GM19193 (cell line): ENCODE measurements around the gene CPLANE1.

Source experiments
- POLR2A ChIP-seq: IDR thresholded peaks from 4 replicates; pipeline ENCODE4 v1.6.1; 2011; ENCODE audit not compliant: insufficient read depth, insufficient read length; ENCODE audit errors: extremely low read depth

Gene CPLANE1

DNA sequence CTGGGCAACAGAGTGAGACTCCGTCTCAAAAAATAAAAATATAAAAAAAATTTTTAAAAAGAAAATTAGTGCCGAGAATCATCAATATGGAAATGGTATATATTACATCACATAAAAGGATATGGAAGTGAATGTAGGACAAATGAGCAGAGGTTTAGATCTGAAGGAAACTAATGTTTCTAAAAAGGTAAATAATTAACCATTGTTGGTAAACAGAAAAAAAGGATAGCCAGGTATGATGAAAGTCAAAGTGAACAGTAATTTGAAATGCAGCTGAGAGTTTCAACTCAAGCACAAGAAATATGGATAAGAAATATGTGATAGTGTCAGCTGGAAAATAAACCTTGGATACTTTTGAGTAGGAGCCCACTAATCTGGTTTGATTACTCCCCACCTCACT, 76.2 kb downstream of the CPLANE1 start:
- TF ChIP-seq POLR2A: no peak

GRCh38 chr5:37170856-37171255, 78.3 kb downstream of the CPLANE1 start:
- TF ChIP-seq POLR2A: no peak

GRCh38 chr5:37166197-37166596, 83.0 kb downstream of the CPLANE1 start:
- no peak for TF ChIP-seq POLR2A

DNA sequence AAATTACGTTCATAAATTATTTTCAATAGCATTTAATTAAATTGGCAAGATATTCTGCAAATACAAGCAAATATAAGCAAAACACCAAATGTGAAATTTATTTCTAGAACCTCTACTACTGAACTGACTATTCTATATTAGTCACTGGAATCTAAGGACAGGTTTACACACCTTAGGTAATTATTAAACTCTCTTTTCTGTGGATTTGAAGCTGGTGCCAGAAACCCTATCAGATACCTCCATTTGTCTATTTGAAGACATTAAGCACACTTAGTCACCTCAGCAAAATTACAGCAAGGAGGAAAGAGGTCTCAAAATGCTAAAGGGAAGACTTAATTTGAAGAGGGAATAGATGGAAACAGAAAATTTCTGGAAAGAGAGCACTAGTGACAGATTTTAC, 83.4 kb downstream of the CPLANE1 start:
- no peak for TF ChIP-seq POLR2A

DNA sequence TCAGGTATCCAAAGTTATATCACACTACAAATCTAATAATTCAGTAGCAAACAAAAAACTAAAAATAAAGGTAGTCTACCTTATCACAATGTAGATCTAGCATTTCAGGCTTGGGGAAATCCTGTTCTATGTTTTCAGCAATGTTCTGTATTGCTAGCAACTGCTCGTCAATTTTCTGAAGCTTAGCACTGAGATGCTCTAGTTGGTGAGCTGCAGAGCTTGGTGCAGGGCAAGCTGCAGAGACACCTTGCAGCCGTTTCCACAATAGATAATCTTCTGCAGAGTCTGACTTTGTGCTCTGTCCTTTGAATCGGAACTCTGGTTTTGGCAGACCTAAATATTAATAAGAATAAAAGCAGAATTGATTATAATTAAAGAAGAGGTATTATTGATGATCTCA, 95.5 kb downstream of the CPLANE1 start:
- no peak for TF ChIP-seq POLR2A

DNA sequence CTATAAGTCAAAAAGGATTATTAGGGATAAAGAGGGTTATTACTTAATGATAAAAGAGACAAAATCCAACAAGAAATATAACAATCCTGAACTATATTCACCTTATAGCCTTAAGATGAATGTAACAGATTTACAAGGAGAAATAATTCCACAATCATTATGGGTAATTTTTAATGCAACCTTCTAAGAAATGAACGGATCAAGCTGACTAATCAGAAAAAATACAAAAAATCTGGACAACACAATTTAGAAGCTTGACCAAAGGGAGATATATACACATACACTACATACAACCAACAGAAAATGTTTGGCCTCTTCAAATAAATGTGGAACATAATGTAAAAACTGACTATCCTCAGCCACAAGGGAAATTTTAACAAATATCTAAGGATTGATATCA, 102.3 kb downstream of the CPLANE1 start:
- no peak for TF ChIP-seq POLR2A

DNA sequence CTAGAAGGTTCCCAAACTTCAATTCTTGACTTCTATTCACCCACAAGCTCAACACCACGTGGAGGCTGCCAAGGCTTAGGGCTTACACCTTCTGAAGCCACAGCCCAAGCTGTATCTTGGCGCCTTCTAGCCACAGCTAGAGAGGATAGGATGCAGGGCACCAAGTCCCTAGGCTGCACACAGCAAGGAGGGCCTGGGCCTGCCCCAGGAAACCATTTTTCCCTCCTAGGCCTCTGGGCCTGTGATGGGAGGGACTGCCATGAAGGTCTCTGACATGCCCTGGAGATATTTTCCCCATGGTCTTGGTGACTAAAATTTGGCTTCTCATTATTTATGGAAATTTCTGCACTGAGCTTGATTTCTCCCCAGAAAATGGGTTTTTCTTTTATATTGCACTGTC, 112.5 kb downstream of the CPLANE1 start:
- no peak for TF ChIP-seq POLR2A

DNA sequence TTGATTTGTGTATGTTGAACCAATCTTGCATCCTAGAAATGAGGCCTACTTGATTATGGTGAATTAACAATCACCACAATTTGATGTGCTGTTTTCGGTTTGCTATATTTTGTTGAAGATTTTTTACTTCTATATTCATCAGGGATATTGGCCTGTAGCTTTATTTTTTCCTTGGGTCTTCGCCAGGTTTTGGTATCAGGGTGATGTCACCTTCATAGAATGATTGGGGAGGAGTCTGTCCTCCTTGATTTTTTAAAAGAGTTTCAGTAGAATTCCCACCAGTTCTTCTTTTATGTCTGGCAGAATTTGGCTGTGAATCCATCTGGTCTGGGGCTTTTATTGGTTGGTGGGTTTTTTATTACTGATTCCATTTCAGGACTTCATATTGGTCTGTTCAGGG, 115.2 kb downstream of the CPLANE1 start:
- no peak for TF ChIP-seq POLR2A

DNA sequence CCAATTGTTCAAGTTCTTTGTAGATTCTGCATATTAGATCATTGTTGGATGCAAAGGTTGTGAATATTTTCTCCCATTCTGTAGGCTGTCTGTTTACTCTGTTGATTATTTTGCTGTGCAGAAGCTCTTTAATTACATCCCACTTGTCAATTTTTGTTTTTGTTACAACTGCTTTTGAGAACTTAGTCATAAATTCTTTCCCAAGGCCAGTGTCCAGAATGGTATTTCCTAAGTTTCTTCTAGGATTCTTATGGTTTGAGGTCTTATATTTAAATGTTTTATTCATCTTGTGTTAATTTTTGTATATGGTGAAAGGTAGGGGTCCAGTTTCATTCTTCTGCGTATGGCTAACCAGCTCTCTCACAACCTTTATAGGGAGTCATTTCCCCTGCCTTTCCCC, 116.5 kb downstream of the CPLANE1 start:
- TF ChIP-seq POLR2A: no peak

- TF ChIP-seq POLR2A: no peak
These were observed 127.7 kb downstream of the CPLANE1 start for GRCh38 chr5:37121465-37121864.

DNA sequence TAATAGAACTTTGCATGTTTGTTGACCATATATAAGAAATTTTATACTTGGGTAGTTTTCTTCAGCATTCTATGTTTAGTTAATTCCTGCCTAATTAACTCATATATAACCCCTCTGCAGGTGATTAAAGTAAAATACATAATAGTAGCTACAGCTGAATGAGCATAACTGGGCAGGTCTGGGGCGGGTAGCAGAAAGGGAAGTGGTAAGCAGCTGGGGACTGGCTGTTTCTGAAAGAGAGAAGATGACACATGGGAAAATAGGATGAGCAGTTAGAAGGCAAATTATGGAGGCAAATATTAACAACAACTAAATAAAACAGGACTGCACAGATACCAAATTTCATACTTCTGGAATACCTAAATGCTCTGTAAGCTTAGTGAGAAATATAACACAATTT, 128.1 kb downstream of the CPLANE1 start:
- TF ChIP-seq POLR2A: no peak

GRCh38 chr5:37120270-37120669, 128.9 kb downstream of the CPLANE1 start:
- no peak for TF ChIP-seq POLR2A

DNA sequence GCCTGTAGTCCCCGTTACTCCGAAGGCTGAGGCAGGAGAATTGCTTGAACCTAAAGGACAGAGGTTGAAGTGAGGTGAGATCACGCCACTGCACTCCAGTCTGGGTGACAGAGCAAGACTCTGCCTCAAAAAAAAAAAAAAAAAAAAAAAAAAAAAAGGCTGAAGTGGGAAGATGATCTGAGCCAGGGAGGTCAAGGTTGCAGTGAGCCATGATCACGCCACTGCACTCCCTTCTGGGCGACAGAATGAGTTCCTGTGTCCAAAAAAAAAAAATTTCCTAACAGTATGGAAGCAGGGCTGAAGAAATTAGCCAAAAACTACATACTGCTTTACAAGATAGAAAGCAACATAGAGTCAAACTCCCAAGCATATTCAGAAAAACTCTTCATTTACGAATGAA, 132.8 kb downstream of the CPLANE1 start:
- TF ChIP-seq POLR2A: no peak

GRCh38 chr5:37112383-37112991, 136.7 kb downstream of the CPLANE1 start:
- TF ChIP-seq POLR2A: no peak

GRCh38 chr5:37111426-37112382, 137.5 kb downstream of the CPLANE1 start:
- TF ChIP-seq POLR2A: no peak

GRCh38 chr5:37110135-37110534, 139.0 kb downstream of the CPLANE1 start:
- no peak for TF ChIP-seq POLR2A

DNA sequence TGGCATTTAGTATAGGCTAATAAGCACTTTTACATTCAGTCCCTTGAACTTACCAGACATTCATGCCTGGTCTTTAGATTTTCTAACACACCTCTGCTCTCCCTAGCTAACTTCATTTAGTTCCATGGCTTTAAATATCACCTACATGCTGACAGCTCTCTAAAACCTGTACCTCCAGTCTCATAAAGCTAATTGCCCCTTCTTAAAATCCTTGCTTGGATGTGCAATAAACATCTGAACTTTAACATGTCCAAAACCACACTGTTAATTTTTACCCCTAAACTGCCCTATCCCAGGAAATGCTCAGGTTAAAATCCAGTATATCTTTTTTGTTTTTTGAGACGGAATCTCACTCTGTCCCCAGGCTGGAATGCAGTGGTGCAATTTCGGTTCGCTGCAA, 139.8 kb downstream of the CPLANE1 start:
- TF ChIP-seq POLR2A: no peak

- no peak for TF ChIP-seq POLR2A
These were observed 145.9 kb downstream of the CPLANE1 start for GRCh38 chr5:37103302-37103701.
